SU-DHL-6 (cell line): ENCODE results near the gene MDP1.

ENCODE experiments used
- CTCF ChIP-seq: fragments of 200-600 bp; sonication (generic); IDR thresholded peaks from one replicate; pipeline ENCODE4 v1.5.1; 2017; ENCODE audit warnings: antibody characterized with exemption, mild to moderate bottlenecking, low read length, moderate library complexity; ENCODE audit not compliant: insufficient read depth, poor library complexity, severe bottlenecking
- EZH2phosphoT487 ChIP-seq: fragments of 200-600 bp; sonication (generic), shearing (Covaris generic); conservative IDR thresholded peaks from 2 replicates; pipeline ENCODE4 v1.6.1; 2018; ENCODE audit warnings: mild to moderate bottlenecking, antibody characterized with exemption, low read length, moderate library complexity, mixed read lengths

- TF ChIP-seq CTCF (no peak), EZH2phosphoT487 (no peak)
Measured at GRCh38 chr14:24183014-24183481, 32.8 kb downstream of the MDP1 start.
